Measurements from ENCODE around the gene TPRA1. TPM values are rescaled to one million over a fixed set of nuclear protein-coding genes. Genes with fewer than 3 reads are reported as not detected.
A peak's percentile ranks its signal among the peaks of the same experiment; 100 is the strongest.
"Not testable (repeated sequence)": the region's sequence is repeated elsewhere in the genome, so short reads cannot be mapped to it uniquely, and the experiment has no call there.

TPRA1 gene
- total RNA-seq, 1 donor from 2014 or later: 54.0 TPM

DNA sequence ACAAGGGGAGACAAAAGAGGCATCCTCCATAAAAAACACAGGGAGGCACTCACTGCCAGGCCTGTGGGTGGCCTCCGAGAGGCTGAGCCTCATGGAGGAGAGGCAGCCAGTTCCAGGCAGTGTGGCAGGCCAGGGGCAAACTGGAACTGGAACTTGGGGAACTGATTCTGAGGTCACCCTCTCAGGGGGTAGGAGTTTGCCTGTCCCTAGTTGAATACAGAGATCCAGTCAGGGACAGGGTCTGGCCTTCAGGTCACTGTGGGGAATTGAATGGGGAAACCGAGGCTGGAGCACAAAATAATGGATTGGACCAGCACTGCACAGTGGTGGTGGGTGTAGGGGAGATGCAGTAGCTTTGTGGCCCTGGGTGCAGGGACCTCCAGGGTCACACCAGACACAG, 58.7 kb downstream of the TPRA1 start:
- H3K27ac ChIP-seq: no peak overlapping the region
- no peak overlapping the region for H3K4me3 ChIP-seq
- peak; percentile 62 to 67 for DNase-seq (ENCODE audit: extremely low spot score in 2 of 2)
- no peaks in the 10 kb centered on the region for H3K27me3 ChIP-seq
- TF ChIP-seq POLR2AphosphoS5 (IDR thresholded peaks at IDR 0.05; ENCODE audit: insufficient read depth in 1 of 2, low read depth in 1 of 2) (no peak), POLR2A (IDR thresholded peaks at IDR 0.05) (no peak)
- TF ChIP-seq, protein P1, sequence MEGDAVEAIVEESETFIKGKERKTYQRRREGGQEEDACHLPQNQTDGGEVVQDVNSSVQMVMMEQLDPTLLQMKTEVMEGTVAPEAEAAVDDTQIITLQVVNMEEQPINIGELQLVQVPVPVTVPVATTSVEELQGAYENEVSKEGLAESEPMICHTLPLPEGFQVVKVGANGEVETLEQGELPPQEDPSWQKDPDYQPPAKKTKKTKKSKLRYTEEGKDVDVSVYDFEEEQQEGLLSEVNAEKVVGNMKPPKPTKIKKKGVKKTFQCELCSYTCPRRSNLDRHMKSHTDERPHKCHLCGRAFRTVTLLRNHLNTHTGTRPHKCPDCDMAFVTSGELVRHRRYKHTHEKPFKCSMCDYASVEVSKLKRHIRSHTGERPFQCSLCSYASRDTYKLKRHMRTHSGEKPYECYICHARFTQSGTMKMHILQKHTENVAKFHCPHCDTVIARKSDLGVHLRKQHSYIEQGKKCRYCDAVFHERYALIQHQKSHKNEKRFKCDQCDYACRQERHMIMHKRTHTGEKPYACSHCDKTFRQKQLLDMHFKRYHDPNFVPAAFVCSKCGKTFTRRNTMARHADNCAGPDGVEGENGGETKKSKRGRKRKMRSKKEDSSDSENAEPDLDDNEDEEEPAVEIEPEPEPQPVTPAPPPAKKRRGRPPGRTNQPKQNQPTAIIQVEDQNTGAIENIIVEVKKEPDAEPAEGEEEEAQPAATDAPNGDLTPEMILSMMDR (IDR thresholded peaks at IDR 0.05): no peak
- no peaks in the 10 kb centered on the region for H3K36me3 ChIP-seq
- intact Hi-C loops (cut with DNase I): no loop called here
- H3K4me1 ChIP-seq: no peaks in the 10 kb centered on the region
- no peaks in the 10 kb centered on the region for H3K9me3 ChIP-seq

DNA sequence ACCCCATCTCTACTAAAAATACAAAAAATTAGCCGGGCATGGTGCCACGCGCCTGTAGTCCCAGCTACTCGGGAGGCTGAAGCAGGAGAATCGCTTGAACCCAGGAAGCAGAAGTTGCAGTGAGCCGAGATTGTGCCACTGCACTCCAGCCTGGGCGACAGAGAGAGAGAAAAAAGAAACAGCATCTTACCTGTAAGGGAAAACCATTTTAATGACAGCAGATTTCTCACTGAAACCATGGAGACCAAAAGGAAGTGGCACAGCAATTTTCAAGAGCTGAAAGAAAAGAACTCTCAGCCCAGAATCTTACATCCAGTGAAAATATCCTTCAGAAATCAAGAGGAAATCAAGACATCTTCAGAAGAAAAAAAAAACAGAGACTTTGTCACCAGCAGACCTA, 59.7 kb downstream of the TPRA1 start:
- H3K27me3 ChIP-seq; H3K4me3 ChIP-seq; intact Hi-C loops (cut with DNase I); H3K4me1 ChIP-seq; H3K9me3 ChIP-seq; H3K36me3 ChIP-seq; H3K27ac ChIP-seq; DNase-seq (ENCODE audit: extremely low spot score in 2 of 2): not testable (repeated sequence)

DNA sequence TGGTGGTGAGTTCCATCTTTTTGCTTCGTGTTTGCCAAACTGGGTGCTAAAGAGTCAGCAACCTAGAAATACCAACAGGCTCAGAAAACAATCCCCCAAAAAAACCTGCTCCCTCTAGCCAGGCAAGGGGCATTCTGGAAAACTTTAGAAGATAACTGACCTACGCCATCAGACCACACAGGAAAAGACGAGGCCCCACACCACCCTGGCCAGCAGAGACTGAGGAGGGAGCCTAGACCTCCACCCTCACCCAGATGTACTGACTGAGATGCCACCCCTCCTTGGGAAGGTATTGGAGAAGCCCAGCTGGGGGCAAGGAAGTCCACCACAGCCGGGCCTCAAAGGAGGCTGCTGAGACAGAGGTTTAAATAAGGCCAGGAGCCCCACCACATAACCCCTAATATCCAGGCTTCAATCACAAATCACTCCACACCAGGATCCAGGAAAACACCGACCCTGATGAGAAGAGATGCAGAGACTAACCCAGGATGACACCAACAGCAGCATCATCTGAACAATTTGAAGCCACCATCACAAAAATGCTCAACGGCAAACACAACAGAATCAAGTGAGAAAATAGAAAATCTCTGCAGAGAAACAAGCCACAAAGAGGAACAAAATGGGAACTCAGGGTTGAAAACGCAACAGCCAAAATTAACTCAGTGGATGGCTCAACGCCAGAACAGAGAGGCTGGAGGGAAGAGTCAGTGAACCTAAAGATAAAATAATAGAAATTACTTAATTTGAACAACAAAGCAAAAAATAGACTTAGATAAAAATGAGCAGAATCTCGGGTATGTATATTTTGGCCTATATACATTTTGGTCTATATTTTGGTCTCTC, 61.0 kb downstream of the TPRA1 start:
- no peaks in the 10 kb centered on the region for H3K4me1 ChIP-seq
- H3K27ac ChIP-seq: no peak overlapping the region
- H3K4me3 ChIP-seq: no peak overlapping the region
- H3K9me3 ChIP-seq: no peaks in the 10 kb centered on the region
- no peaks in the 10 kb centered on the region for H3K36me3 ChIP-seq
- TF ChIP-seq POLR2AphosphoS5 (IDR thresholded peaks at IDR 0.05; ENCODE audit: insufficient read depth in 1 of 2, low read depth in 1 of 2) (no peak), POLR2A (IDR thresholded peaks at IDR 0.05) (no peak)
- TF ChIP-seq, protein P1 (IDR thresholded peaks at IDR 0.05): no peak
- intact Hi-C loops (cut with DNase I): no loop called here
- DNase-seq (ENCODE audit: extremely low spot score in 2 of 2): peak in 1 of 2 donors; percentile 47
- no peaks in the 10 kb centered on the region for H3K27me3 ChIP-seq

- intact Hi-C loops (cut with DNase I): no loop called here
- H3K27me3 ChIP-seq: no peaks in the 10 kb centered on the region
- H3K4me1 ChIP-seq: no peaks in the 10 kb centered on the region
- no peak overlapping the region for H3K4me3 ChIP-seq
- no peaks in the 10 kb centered on the region for H3K9me3 ChIP-seq
- peak in 1 of 2 donors; percentile 64 for DNase-seq (ENCODE audit: extremely low spot score in 2 of 2)
- TF ChIP-seq POLR2A (IDR thresholded peaks at IDR 0.05): no peak
- TF ChIP-seq, protein P1 (IDR thresholded peaks at IDR 0.05): no peak
- TF ChIP-seq POLR2AphosphoS5 (IDR thresholded peaks at IDR 0.05; ENCODE audit: insufficient read depth in 1 of 2, low read depth in 1 of 2): no peak
- no peaks in the 10 kb centered on the region for H3K36me3 ChIP-seq
- H3K27ac ChIP-seq: no peak overlapping the region
Measured at GRCh38 chr3:127525373-127525772, 65.2 kb downstream of the TPRA1 start.

DNA sequence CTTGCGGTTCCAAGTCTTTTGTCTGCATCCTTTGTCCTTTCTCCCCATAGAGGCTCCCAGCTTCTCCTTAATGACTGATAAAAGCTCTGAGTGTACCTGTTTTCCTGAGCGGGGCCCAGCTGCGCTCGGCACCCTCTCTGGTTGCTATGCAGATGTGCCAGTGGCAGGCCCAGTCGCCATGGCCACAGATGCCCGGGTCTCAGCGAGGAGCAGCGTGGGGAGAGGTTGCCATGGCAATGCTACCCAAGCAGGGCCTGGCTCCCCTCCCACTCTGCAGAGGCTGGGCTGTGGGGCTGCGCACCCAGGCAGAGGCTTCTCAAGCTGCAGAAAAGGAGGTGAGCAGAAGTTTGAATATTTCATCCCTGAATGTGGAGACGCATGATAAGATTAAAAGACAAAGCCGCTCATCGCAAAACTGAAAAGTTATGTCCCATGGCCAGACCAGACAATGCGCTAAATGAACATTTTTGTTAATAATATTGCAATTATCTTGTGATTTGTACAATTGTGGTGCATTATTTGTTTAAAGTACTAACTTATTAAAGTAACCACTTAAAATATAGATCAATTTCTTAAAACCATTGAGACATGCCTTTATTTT, 66.1 kb downstream of the TPRA1 start:
- TF ChIP-seq POLR2AphosphoS5 (IDR thresholded peaks at IDR 0.05; ENCODE audit: insufficient read depth in 1 of 2, low read depth in 1 of 2): no peak
- Histone ChIP-seq H3K27me3 (no peaks in the 10 kb centered on the region), H3K27ac (no peak overlapping the region), H3K36me3 (no peaks in the 10 kb centered on the region), H3K9me3 (no peaks in the 10 kb centered on the region), H3K4me3 (no peak overlapping the region), H3K4me1 (no peaks in the 10 kb centered on the region)
- intact Hi-C loops (cut with DNase I): no loop called here
- DNase-seq (ENCODE audit: extremely low spot score in 2 of 2): peak in 1 of 2 donors; percentile 10

Small RNA genes lying within 50 kb of the gene (microRNA-seq; reads per million reads assigned to microRNA genes)
- gene MIR6825 (ENCODE audit: borderline number of aligned reads, borderline replicate concordance) (not detected), gene MIR7976 (ENCODE audit: borderline number of aligned reads, borderline replicate concordance) (not detected)

Small RNA genes lying within 50 kb of the gene (small RNA-seq; reads per million reads assigned to genes)
- gene AC084035.1 (not detected), gene MIR6825 (not detected), gene MIR7976 (not detected)

Other genes starting within 250 kb of the TPRA1 start
- 19.4 TPM for gene MCM2, start 7.7 kb upstream of the TPRA1 start, total RNA-seq
- 2.9 TPM for gene PODXL2, start 38.5 kb upstream of the TPRA1 start, total RNA-seq
- 59.7 TPM for gene ABTB1, start 82.2 kb upstream of the TPRA1 start, total RNA-seq
- gene MGLL, start 231.8 kb upstream of the TPRA1 start, total RNA-seq: 35.6 TPM